GM12878 (cell line): ENCODE measurements around the gene MYL12B. TPM values are rescaled to one million over a fixed set of nuclear protein-coding genes. Genes with fewer than 3 reads are reported as not detected.

Experiments
- BCL3 ChIP-seq: IDR thresholded peaks from 2 replicates; pipeline ENCODE4 v1.6.1; 2011; ENCODE audit warnings: borderline replicate concordance, low read depth, mild to moderate bottlenecking, moderate library complexity, low read length; ENCODE audit not compliant: insufficient read depth, poor library complexity, severe bottlenecking
- CHD4 ChIP-seq: fragments of 200-600 bp; sonication (generic); IDR thresholded peaks from 2 replicates; pipeline ENCODE4 v1.6.1; 2016; ENCODE audit warnings: mild to moderate bottlenecking
- DPF2 ChIP-seq: fragments of 450-650 bp; IDR thresholded peaks from 2 replicates; pipeline ENCODE4 v1.6.1; 2017; ENCODE audit warnings: mild to moderate bottlenecking
- EED ChIP-seq: sonication (generic); IDR thresholded peaks from 2 replicates; pipeline ENCODE4 v1.6.1; 2016; ENCODE audit warnings: antibody characterized with exemption, low read depth
- FOXM1 ChIP-seq: IDR thresholded peaks from 2 replicates; pipeline ENCODE4 v1.6.1; 2012; ENCODE audit warnings: low read depth, mild to moderate bottlenecking, inconsistent platforms, low read length, moderate library complexity
- HDGF ChIP-seq: fragments of 450-650 bp; IDR thresholded peaks from 2 replicates; pipeline ENCODE4 v1.6.1; 2016; ENCODE audit warnings: antibody characterized with exemption
- IRF4 ChIP-seq: IDR thresholded peaks from 2 replicates; pipeline ENCODE4 v1.6.1; 2011; ENCODE audit warnings: low read depth, low read length
- MTA3 ChIP-seq: IDR thresholded peaks from 2 replicates; pipeline ENCODE4 v1.6.1; 2012; ENCODE audit warnings: low read length, inconsistent platforms, borderline replicate concordance
- NR2C1 ChIP-seq: fragments of 450-650 bp; IDR thresholded peaks from 2 replicates; pipeline ENCODE4 v1.6.1; 2017; ENCODE audit warnings: antibody characterized with exemption, mild to moderate bottlenecking, moderate library complexity
- POLR2AphosphoS5 ChIP-seq: IDR thresholded peaks from 2 replicates; pipeline ENCODE4 v1.6.1; 2011; ENCODE audit warnings: mild to moderate bottlenecking, low read length, inconsistent platforms
- RAD51 ChIP-seq: fragments of 450-650 bp; IDR thresholded peaks from 2 replicates; pipeline ENCODE4 v1.6.1; 2016; ENCODE audit warnings: moderate library complexity, mild to moderate bottlenecking, inconsistent platforms
- RB1 ChIP-seq: fragments of 450-650 bp; formaldehyde crosslinking; IDR thresholded peaks from 2 replicates; pipeline ENCODE4 v1.6.1; 2017; ENCODE audit warnings: mild to moderate bottlenecking, borderline replicate concordance
- RUNX3 ChIP-seq: IDR thresholded peaks from 2 replicates; pipeline ENCODE4 v1.6.1; 2012; ENCODE audit warnings: low read length, inconsistent platforms
- SMAD1 ChIP-seq: fragments of 450-650 bp; IDR thresholded peaks from 2 replicates; pipeline ENCODE4 v1.6.1; 2018; ENCODE audit warnings: mild to moderate bottlenecking, low read depth; ENCODE audit not compliant: partially characterized antibody
- SMAD5 ChIP-seq: IDR thresholded peaks from 2 replicates; pipeline ENCODE4 v1.6.1; 2016; ENCODE audit warnings: antibody characterized with exemption, low read depth
- STAT3 ChIP-seq: IDR thresholded peaks from 2 replicates; pipeline ENCODE4 v1.6.1; 2011; ENCODE audit warnings: low read depth, low read length, improper control_type of control experiment
- SUZ12 ChIP-seq: fragments of 200-600 bp; sonication (generic); IDR thresholded peaks from one replicate; pipeline ENCODE4 v1.6.1; 2018; ENCODE audit warnings: antibody characterized with exemption, mild to moderate bottlenecking; ENCODE audit not compliant: unreplicated experiment
- TAF1 ChIP-seq: IDR thresholded peaks from 2 replicates; pipeline ENCODE4 v1.6.1; 2011; ENCODE audit warnings: mild to moderate bottlenecking, low read depth, low read length, borderline replicate concordance
- TARDBP ChIP-seq: IDR thresholded peaks from 2 replicates; pipeline ENCODE4 v1.6.1; 2016; ENCODE audit warnings: borderline replicate concordance
- TCF3 ChIP-seq: IDR thresholded peaks from 2 replicates; pipeline ENCODE4 v1.6.1; 2012; ENCODE audit warnings: low read depth, mild to moderate bottlenecking, low read length, borderline replicate concordance; ENCODE audit not compliant: insufficient read depth
- YBX1 ChIP-seq: fragments of 450-650 bp; IDR thresholded peaks from 2 replicates; pipeline ENCODE4 v1.6.1; 2016; ENCODE audit warnings: antibody characterized with exemption
- ZBED1 ChIP-seq: IDR thresholded peaks from 2 replicates; pipeline ENCODE4 v1.6.1; 2016; ENCODE audit warnings: borderline replicate concordance
- polyA plus RNA-seq, 11 experiments: library from polyadenylated mRNA; depleted of rRNA in 4 of 11; unstranded in 6 of 11; stranded (reverse) in 5 of 11; fragments of >200 nt; fragmentation: Nextera tagmentation in 4 of 11; fragmentation: Illumina TruSeq in 1 of 11; extraction: Ambion mirVana in 4 of 11; extraction: Trizol in 1 of 11; gene quantifications; 1 replicate in 1 of 11; 2 replicates in 10 of 11; pipeline versions ENCODE4 v1.2.1 to v1.2.3, GENCODE V29; 2011 to 2016; ENCODE audit warnings: inconsistent platforms in 2 of 11, missing spikeins in 2 of 11, low read depth in 1 of 11
- total RNA-seq, 4 experiments: library from RNA; depleted of rRNA in 3 of 4; stranded (reverse); fragments of >200 nt in 3 of 4; fragmentation: Illumina TruSeq in 1 of 4; extraction: Trizol in 1 of 4; gene quantifications; 2 replicates each; pipeline versions ENCODE4 v1.2.1 to v1.2.3, GENCODE V29; 2013 to 2021
- TF ChIP-seq, protein P1 (sequence below): fragments of 450-650 bp; formaldehyde crosslinking; IDR thresholded peaks from 2 replicates; pipeline ENCODE4 v1.5.0; 2022; ENCODE audit warnings: mild to moderate bottlenecking, missing genetic modification characterization
- TF ChIP-seq, protein P2 (sequence below): fragments of 150-350 bp; IDR thresholded peaks from 2 replicates; pipeline ENCODE4 v1.6.1; 2016; ENCODE audit warnings: low read depth, low read length

MYL12B gene
- total and polyA plus RNA-seq, 10 of the 15 experiments (the other 5 are each of a cell fraction or from before 2014, with no cell fraction given) = 179 to 739 (median 400) TPM

GRCh38 chr18:3247240-3248061 lies 14.5 kb upstream of the MYL12B start, which contains the start of gene MYL12A (continued):
- TF ChIP-seq RB1 (peak; percentile 49), SMAD5 (peak; percentile 98), IRF4 (no peak; the same call in 1 of the 2 replicates), EED (peak; percentile 88), DPF2 (peak; percentile 63; the same call in 1 of the 2 replicates), TAF1 (peak; percentile 98), NR2C1 (no peak), HDGF (no peak; the same call in 1 of the 2 replicates), BCL3 (no peak), RAD51 (peak; percentile 95), YBX1 (no peak), STAT3 (no peak), ZBED1 (no peak; the same call in 1 of the 2 replicates), POLR2AphosphoS5 (peak; percentile 99), SUZ12 (no peak), RUNX3 (peak; percentile 100), TARDBP (peak; percentile 42; the same call in 1 of the 2 replicates), CHD4 (no peak), TCF3 (peak; percentile 66; the same call in 1 of the 2 replicates), FOXM1 (peak; percentile 83), SMAD1 (peak; percentile 76), MTA3 (no peak)
- TF ChIP-seq, protein P1, sequence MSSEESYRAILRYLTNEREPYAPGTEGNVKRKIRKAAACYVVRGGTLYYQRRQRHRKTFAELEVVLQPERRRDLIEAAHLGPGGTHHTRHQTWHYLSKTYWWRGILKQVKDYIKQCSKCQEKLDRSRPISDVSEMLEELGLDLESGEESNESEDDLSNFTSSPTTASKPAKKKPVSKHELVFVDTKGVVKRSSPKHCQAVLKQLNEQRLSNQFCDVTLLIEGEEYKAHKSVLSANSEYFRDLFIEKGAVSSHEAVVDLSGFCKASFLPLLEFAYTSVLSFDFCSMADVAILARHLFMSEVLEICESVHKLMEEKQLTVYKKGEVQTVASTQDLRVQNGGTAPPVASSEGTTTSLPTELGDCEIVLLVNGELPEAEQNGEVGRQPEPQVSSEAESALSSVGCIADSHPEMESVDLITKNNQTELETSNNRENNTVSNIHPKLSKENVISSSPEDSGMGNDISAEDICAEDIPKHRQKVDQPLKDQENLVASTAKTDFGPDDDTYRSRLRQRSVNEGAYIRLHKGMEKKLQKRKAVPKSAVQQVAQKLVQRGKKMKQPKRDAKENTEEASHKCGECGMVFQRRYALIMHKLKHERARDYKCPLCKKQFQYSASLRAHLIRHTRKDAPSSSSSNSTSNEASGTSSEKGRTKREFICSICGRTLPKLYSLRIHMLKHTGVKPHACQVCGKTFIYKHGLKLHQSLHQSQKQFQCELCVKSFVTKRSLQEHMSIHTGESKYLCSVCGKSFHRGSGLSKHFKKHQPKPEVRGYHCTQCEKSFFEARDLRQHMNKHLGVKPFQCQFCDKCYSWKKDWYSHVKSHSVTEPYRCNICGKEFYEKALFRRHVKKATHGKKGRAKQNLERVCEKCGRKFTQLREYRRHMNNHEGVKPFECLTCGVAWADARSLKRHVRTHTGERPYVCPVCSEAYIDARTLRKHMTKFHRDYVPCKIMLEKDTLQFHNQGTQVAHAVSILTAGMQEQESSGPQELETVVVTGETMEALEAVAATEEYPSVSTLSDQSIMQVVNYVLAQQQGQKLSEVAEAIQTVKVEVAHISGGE (CRISPR knock-in tag) = peak; percentile 32; the same call in 1 of the 2 replicates
- TF ChIP-seq, protein P2, sequence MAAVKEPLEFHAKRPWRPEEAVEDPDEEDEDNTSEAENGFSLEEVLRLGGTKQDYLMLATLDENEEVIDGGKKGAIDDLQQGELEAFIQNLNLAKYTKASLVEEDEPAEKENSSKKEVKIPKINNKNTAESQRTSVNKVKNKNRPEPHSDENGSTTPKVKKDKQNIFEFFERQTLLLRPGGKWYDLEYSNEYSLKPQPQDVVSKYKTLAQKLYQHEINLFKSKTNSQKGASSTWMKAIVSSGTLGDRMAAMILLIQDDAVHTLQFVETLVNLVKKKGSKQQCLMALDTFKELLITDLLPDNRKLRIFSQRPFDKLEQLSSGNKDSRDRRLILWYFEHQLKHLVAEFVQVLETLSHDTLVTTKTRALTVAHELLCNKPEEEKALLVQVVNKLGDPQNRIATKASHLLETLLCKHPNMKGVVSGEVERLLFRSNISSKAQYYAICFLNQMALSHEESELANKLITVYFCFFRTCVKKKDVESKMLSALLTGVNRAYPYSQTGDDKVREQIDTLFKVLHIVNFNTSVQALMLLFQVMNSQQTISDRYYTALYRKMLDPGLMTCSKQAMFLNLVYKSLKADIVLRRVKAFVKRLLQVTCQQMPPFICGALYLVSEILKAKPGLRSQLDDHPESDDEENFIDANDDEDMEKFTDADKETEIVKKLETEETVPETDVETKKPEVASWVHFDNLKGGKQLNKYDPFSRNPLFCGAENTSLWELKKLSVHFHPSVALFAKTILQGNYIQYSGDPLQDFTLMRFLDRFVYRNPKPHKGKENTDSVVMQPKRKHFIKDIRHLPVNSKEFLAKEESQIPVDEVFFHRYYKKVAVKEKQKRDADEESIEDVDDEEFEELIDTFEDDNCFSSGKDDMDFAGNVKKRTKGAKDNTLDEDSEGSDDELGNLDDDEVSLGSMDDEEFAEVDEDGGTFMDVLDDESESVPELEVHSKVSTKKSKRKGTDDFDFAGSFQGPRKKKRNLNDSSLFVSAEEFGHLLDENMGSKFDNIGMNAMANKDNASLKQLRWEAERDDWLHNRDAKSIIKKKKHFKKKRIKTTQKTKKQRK = no peak
